ENCODE measurements around the gene TMOD4.

TMOD4 gene

DNA sequence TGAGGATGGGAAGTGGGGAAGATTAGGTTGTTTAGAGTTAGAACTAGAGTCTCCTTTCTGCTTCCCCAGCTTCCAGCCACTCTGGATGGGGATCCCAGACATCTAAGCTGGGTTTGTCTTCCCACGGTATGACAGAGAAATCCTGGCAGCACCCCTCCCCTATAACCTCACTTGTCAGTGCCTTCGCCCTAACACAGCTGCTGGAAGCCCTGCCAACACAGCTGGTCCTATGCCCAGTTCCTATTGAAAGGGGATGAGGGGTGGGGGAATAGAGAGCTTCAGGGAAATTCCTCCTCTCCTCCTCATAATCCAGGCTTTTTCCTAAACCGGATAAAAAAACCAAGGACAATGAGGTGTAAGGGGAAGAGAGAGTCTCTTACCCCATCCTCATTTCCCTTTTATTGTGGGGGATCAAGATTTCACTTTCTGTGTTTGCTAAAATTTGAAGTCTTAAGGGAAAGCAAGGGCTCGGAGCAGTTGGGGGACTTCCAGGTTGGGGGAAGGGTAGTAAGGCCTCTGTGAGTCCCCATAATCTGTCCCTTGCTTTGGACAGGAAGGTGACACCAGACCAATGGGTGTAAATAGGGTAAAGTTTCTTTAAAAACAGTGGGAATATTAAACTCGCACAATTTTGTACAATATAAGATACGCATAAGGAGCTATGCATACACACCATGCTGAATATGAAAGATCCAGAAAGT is 590 bp downstream of the TMOD4 start:
- no peak overlapping the region for H3K4me3 ChIP-seq (ENCODE audit: low read depth, low read length)
- TF ChIP-seq, protein P1, sequence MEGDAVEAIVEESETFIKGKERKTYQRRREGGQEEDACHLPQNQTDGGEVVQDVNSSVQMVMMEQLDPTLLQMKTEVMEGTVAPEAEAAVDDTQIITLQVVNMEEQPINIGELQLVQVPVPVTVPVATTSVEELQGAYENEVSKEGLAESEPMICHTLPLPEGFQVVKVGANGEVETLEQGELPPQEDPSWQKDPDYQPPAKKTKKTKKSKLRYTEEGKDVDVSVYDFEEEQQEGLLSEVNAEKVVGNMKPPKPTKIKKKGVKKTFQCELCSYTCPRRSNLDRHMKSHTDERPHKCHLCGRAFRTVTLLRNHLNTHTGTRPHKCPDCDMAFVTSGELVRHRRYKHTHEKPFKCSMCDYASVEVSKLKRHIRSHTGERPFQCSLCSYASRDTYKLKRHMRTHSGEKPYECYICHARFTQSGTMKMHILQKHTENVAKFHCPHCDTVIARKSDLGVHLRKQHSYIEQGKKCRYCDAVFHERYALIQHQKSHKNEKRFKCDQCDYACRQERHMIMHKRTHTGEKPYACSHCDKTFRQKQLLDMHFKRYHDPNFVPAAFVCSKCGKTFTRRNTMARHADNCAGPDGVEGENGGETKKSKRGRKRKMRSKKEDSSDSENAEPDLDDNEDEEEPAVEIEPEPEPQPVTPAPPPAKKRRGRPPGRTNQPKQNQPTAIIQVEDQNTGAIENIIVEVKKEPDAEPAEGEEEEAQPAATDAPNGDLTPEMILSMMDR (IDR thresholded peaks at IDR 0.05; ENCODE audit: low read depth, low read length, missing control alignments): no peak
- no peak for DNase-seq (ENCODE audit: low read depth)
- in situ Hi-C loops (cut with HindIII; ENCODE audit: low sequenced_read_pairs): no loop called here

DNA sequence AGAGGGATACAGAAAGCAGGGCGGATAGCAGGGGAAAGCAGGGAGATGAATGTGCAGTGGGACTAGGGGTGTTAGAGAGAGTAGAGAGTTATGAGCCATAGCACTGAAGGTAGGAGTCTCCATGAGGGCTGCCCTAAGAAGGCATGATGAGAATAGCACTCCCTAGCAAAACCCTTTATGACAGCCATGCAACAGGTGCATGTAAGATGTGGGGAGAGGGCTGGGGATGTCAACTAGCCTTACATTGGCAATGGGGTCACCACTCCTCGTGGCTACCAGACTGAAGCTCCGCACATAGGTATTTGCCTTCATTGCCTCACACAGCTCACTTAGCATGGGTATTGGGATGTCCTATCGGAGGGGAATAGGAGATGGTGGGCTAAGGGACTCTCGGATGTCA is 4.6 kb downstream of the TMOD4 start:
- no peak overlapping the region for H3K4me3 ChIP-seq (ENCODE audit: low read depth, low read length)
- DNase-seq (ENCODE audit: low read depth): no peak
- in situ Hi-C loops (cut with HindIII; ENCODE audit: low sequenced_read_pairs): no loop called here
- TF ChIP-seq, protein P1 (IDR thresholded peaks at IDR 0.05; ENCODE audit: low read depth, low read length, missing control alignments): no peak

DNA sequence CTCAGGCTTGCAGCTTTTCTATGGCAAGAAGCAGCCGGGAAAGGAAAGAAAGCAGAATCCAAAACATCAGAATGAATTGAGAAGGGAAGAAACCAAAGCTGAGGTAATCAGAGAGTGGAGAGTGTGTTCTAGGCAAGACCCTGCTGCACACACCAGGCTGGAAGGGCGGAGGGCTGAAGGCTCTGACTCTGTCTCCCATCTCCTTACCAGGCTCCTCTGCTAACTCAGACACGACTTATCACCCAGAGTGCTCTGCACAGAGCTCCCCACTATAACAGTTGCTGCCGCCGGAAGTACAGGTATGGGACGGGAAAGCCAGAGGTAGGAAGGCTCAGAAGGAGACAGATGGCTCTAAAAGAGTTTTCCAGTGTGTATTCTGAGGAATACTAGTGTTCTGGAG is 8.7 kb downstream of the TMOD4 start:
- DNase-seq (ENCODE audit: low read depth): no peak
- in situ Hi-C loops (cut with HindIII; ENCODE audit: low sequenced_read_pairs): no loop called here
- peak overlapping the region; percentile 85 for H3K4me3 ChIP-seq (ENCODE audit: low read depth, low read length)
- TF ChIP-seq, protein P1 (IDR thresholded peaks at IDR 0.05; ENCODE audit: low read depth, low read length, missing control alignments): no peak

DNA sequence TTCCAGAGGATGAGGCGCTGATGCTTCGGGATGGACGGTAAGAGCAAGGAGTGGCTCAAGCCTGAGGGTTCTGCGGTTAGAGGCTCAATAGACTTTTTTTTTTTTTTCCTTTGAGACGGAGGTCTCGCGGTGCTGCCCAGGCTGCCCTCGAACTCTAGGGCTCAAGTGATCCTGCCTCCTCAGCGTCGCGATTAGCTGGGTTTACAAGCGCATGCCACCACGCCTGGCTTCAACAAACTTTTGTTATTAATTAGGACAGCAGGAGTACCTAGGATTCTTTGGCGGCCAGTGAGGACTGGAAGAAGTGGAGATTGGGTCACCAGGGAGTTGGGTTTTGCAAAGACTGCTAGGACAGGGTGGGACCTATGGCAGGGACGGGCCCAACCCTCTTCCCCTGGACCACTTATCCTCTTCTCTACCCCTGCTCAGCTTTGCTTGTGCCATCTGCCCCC is 9.2 kb downstream of the TMOD4 start:
- peak overlapping the region; percentile 85 for H3K4me3 ChIP-seq (ENCODE audit: low read depth, low read length)
- TF ChIP-seq, protein P1 (IDR thresholded peaks at IDR 0.05; ENCODE audit: low read depth, low read length, missing control alignments): no peak
- no peak for DNase-seq (ENCODE audit: low read depth)
- in situ Hi-C loops (cut with HindIII; ENCODE audit: low sequenced_read_pairs): no loop called here

DNA sequence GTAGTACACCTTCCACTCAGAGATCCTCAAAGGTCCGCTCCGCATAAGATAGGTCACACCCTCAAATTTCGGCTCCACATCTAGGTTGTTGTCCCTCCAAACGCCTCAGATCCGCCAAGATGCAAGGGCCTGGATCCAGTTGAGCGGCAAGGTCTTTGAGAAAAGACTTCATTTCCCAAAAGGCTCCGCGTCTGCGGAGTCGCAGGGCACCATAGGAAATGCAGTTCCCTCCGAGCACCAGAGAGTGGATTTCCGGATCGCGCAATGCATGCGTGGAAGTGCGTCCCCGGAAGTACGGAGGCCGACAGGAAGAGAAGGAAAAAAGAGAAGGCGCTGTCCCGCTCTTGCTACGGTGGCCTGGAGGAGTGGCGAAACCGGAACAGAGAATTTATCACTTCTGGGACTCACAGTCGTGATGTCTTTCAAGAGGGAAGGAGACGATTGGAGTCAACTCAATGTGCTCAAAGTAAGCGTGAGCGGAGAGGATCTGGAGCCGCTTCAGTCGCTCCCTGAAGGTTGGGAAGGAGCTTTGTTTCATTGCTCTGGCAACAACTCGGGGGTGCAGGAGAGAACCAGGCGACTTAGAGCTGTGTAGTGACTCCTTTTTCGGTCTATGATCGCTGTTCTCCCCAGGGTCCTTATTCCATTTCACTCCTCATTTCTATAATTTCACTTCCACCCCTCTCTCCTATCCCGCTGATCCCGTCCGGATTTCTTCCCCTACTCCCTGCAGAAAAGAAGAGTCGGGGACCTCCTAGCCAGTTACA is 9.9 kb downstream of the TMOD4 start, which contains the start of the genes LYSMD1 and SCNM1:
LYSMD1 (minus strand) TSS at position 165 of the 767 bp plus-strand sequence. CDS start 644 bp downstream, outside the sequence.
SCNM1 (plus strand) TSS at position 407 of the 767 bp plus-strand sequence; CDS start at position 416, 9 bp downstream.
- DNase-seq (ENCODE audit: low read depth): peak; percentile 98
- in situ Hi-C loops (cut with HindIII; ENCODE audit: low sequenced_read_pairs): no loop called here
- TF ChIP-seq, protein P1 (IDR thresholded peaks at IDR 0.05; ENCODE audit: low read depth, low read length, missing control alignments): peak; percentile 12
- peak within 1 kb of the TSS; percentile 85 for H3K4me3 ChIP-seq (ENCODE audit: low read depth, low read length)

DNA sequence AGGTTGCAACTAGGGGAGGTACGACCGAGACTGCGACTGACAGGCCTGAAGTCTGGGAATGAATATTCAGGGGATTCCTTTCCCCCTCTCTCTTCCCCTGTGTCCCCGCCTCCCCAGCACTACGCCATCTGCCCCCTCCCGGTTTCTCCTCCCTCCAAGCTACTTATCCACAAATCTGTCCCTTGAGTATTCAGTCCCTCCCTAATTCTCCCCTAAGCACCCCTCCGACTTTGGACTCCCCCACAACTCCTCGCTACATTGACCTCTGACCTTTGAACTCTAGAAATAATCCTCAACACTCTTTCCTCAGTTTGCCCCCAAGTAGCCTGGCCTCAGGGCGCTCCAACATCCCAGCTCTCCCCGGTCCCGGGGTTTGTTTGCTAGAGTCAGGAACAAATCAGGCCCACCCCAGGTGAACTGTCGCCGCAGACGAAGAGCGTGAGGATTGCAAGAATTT is 10.5 kb downstream of the TMOD4 start:
- DNase-seq (ENCODE audit: low read depth): no peak
- H3K4me3 ChIP-seq (ENCODE audit: low read depth, low read length): peak overlapping the region; percentile 85
- TF ChIP-seq, protein P1 (IDR thresholded peaks at IDR 0.05; ENCODE audit: low read depth, low read length, missing control alignments): no peak
- in situ Hi-C loops (cut with HindIII; ENCODE audit: low sequenced_read_pairs): no loop called here

All from astrocyte of the cerebellum (primary cell).